Stimulated activated naive CD4-positive, alpha-beta T cell treated with Interleukin-2 at 50 U/mL for 16 hours (primary cell): ENCODE data around the gene GPR31.
"Not testable (repeated sequence)": the region's sequence is repeated elsewhere in the genome, so short reads cannot be mapped to it uniquely, and the experiment has no call there.

Source experiments
- DNase-seq: peaks from one replicate; lab custom pipeline; 2025; lab: John Stamatoyannopoulos, UW

GPR31 gene, protein sequence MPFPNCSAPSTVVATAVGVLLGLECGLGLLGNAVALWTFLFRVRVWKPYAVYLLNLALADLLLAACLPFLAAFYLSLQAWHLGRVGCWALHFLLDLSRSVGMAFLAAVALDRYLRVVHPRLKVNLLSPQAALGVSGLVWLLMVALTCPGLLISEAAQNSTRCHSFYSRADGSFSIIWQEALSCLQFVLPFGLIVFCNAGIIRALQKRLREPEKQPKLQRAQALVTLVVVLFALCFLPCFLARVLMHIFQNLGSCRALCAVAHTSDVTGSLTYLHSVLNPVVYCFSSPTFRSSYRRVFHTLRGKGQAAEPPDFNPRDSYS

DNA sequence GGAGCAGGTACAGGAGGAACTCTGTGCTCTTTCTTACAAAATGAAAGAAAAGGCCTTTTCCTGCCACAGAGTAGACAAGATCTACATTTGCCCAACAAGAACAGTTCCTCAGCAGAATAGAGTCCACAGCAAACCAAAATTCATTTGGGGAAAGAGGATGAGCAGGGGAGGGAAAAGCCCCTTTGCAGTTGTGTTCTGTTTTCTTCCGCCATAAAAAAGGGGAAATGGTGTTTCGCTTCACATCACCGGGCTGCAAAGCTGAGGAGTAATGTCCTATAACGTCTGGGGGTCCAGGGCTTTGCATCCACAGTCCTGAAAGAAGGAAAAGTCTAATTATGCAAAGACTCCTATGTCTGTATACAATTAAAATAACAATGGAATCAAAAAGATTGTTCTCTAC lies at the start of gene GPR31:
GPR31 (minus strand) TSS at position 118 of the 400 bp plus-strand sequence. CDS start 149 bp downstream, outside the sequence.
- no peak for DNase-seq

DNA sequence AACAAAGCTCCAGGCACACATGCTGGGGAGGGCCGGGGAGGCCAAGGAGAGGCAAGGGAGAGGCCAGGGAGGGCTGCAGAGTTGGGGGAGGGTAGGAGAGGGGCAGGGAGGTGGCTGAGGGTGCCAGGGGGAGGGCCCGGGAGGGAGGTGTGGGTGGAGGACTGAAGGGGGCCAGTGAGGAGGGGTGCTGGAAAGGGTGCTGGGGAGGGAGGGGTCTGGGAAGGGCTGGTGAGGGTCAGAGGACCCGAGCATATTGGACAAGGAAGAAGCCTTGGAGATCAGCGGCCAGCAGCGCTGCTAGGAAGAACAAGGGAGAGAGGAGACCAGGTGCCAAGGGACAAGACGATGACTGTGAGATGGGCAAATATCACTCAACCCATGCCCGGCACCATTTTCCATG lies 49.7 kb upstream of the GPR31 start:
- no peak for DNase-seq

DNA sequence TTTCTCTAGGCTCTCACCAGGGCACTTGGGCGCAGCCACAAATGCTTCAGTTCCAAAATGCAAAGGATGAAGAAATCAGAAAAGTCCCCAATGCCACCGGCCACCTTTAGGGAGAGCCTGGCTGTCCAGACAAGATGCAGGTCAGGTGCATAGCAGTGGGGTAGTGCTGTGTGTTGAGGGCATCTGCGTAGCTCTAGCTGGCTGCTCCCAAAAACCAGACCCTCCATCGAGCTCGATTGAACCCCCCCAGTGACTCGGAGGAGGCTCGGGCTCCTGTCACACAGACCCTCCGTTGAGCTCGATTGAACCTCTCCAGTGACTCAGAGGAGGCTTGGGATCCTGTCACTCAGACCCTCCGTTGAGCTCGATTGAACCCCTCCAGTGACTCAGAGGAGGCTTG lies 47.5 kb upstream of the GPR31 start:
- not testable (repeated sequence) for DNase-seq

DNA sequence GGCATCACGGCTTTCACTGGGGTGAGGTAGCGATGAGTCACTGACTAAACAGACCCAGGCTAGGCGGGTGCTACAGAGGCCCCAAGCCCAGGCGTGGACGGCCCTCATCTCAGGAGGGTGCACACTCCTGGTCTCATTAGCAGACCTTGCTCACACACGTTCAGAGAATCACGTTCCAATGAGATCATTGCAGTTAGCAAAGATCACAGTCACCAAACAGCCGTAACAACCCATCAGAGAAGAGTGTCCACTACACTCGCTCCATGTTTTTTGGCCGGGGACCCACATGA lies 46.2 kb upstream of the GPR31 start:
- DNase-seq: not testable (repeated sequence)

DNA sequence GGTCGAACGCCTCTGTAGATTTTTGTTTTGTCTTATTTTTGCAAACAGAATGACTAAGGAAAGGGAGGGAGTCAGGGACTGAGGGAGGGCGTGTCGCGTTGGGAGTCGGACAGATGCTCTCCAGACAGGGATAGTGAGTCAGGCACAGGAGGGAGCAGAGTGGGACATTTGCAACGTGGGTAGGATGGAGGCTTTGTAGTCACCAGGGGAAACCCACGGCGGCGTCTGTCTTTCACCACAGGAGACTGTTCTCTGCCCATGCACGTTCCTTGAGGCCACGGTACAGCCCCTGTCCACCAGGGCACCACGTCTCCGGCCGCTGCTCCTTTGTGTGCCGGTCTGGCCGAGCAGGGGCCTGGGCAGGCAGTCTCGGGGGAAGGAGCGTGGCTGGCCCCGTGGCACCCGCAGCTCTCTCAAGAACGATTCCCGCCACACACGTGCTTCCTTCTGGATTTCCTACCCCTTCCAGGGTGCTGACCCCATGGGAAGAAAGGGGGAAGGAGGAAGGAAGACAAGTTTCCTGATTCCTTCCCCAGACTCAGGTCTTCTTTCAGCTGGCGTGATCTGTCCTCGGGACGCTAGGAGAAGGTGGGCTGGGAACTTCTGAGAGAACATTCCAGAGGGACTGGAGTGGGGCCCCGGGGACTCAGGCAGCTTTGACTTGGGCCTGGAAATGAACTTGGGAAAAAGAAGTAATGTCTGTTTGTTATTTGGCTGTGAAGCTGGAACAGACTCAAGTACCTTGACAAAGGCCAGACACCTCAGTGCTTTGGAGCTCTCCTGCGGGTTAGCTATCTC lies 45.7 kb upstream of the GPR31 start:
- not testable (repeated sequence) for DNase-seq

DNA sequence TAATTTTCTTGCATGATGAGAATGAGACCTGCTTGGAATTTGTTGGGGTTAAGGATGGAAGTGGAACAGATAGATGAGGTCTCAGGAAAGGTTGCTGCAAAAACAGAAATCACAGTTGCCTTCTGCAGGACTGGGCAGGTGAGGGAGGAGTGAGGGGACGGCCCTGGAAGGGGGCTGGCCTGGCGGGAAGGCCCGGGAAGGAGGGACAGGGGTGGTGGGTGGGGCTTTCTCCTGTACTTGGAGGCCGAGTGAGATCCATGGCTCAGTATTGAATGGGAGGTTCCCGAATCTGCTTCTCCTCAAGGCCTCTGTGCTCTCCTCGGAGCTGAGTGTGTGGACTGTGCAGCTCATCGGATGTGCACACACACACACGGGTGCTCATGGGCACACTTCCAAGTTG lies 44.8 kb upstream of the GPR31 start:
- not testable (repeated sequence) for DNase-seq

DNA sequence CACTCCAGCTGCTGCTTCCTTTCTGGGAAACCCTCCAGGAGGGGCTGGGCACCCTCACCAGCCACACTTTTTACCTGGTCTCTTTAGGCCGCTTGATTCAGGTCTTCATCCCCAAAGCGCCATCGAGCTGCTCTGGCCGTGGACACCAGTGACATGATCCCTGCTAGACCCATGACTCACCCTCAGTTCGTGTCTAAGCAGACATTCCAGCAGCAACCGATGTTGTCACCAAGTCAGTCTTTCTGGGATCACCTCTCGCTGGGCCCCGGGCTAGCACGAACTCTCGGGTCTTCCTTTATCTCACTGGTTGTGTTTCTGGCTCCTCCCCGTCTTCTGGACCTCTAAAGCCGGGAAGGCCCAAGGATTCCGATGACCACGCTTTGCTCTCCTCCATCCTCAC lies 43.0 kb upstream of the GPR31 start:
- no peak for DNase-seq

DNA sequence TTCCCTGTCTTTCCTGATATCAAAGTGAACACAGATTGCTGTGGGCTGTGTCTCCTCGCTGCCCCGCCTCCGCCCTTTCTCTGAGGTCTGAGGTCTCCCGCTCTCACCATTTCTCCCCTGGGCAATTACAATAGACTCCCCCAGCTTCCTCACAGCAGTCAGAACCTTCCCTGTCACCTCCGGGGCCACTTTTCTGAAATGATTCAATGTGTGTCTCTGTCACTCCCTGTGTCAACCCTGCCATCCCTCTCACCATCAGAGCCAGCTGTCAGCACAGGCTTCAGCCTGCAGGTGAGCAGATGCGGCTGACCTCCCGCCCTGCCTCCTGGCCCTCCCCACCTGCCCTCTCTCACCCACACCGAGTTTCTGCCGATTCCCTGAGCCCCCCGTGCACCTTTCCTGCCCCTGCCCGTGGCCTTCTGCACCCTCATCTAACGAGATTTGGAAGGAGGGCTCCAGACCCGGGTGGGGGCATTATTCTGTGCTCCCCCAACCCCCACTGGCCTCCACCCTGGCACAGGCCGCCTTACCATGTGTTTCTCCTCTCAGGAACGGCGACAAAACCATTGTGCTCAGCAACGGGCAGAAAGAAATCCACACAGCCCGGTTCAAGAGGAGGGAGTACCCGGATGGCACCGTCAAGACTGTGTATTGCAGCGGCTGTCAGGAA lies 38.3 kb upstream of the GPR31 start:
- not testable (repeated sequence) for DNase-seq

DNA sequence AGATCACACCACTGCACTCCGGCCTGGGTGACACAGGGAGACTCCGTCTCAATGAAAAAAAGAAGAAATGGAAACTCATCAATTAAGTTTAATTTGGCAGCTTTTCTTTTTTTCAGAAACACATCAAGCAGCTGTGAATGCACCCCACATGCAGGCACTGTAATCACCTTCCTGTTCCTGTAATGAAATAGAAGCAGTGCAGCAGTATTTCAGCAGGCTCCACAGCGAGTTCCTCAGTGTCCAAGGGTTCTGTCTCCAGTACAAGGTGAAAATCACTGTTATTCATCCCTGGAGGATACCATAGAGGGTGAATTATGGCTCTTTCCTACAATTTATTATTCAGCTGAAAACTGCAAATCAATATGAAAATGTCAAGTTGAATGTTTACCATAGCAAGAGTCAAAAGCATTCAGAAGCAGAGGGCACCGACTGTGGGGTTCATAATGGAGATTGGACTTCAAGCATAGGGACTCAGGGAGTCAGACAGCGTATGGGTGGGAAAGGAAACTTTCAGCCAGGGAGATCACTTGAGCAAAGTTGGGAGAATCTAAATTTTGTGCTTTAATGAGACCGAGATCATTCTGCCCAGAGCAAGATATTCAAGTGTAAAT lies 35.8 kb upstream of the GPR31 start:
- DNase-seq: not testable (repeated sequence)

DNA sequence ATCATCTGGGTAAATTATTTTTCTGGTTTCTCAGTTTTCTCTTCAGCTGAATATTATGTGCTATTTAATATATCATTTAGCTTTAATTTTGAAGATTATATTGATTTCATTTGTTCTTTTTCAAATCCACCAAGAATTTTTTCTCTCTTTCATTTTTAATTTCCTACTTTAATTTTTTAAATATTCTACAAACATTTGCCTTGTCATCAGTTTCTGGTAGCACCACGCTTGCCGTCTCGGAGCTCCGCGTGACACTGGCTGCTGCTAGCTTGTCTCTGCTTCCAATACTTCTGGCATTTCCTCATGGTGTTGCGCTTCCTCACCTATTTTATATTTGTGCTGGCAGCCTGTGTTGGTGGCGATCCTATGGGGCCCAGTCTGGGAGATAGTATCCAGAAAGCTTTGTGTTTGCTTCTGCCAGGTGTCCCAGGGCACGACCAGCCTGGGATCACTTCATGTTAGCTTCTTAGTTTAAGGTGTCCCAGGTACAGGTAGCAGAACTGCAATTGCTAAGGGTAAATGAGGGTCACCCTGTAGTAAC lies 33.3 kb upstream of the GPR31 start:
- DNase-seq: not testable (repeated sequence)

DNA sequence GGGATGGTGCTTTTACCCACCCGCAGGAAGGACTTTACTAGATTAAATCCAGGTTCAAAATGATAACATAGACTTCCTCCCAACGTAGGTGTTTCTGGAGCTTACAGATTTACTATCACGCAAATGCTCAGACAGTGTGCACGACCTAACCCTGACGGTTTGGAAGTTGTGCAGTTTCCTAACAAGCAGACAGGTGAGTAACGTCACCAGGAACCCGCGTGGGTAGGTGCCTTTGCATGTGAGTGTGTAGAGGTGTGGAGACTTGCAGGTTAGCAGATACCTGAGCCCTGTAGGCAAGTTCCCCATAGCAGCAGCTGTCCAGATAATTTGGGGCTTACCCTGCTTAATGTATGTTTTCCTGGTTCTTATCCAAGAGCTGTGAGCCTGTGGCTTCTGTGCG lies 29.5 kb upstream of the GPR31 start:
- DNase-seq: not testable (repeated sequence)

DNA sequence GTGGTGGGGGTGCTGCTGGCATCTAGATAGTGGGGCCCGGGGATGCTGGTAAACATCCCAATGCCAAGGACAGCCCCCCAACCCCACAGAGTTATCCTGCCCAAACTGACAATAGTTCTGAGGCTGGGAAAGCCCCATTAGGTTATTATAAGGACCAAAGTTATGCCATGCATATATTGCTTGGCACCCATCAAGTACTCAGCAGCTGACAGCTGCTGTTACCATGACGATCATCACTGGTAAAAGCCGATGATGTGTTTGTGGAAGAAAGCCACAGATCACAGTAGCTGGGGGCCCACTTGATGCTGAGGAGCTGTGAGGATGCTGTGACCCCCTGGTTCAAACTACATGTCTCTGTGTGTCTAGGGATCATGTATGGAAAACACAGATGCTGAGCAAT lies 27.3 kb upstream of the GPR31 start:
- not testable (repeated sequence) for DNase-seq

DNA sequence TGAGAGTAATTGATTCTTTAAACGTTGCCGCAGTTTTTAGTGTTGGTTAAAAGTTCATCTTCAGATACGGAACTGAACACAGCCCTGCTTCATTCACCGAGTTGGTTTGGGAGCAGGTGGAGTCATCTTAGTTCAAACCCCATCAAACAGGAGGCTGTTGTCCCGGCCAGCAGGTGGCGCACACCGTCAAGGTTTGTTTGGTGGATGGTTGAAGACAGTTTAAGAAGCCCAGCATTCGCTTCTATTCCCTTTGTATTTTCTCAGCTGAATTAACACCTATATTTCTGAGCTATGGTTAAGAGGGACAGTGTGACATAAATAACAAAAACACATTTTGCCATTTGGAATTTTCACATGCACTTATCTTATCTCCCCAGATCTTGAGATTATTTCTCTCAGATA lies 25.1 kb upstream of the GPR31 start:
- not testable (repeated sequence) for DNase-seq

DNA sequence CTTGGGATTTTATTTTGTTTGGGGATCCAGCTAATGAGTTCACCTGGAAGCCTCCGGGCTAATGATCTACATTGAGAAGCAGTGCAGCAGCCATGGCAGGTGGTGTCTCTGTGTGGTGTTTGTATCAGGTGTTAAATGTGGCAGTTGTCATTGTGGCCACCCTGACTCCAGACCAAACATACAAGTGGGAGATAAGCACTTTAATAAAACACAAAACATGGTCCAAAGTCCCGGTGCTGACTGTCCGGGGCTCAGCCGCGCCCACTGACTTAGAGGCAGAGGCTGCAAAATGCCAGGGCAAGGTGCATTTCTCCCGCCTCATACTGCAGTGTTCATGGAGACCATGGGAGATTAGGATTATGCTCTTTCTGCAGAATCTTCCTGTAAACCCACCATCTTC lies 23.6 kb upstream of the GPR31 start:
- not testable (repeated sequence) for DNase-seq

DNA sequence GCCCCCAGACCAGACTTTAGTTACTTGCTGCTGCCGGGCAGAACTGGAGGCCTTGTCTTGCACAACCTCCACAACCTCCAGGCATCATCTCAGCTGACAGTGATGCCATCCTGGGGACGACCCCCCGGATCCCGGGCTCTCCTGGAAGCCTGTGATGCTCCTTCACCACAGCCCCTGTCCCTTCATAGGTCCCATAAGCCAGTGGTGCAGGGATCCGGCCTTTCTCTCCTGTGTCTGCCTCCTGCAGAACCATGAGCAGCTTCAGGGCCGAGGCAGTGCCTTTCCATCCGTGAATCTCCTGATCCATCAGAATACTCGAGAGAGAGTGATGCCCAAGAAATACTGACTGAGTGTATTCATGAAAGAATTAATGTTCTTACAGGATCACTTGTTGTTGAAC lies 22.3 kb upstream of the GPR31 start:
- DNase-seq: not testable (repeated sequence)

DNA sequence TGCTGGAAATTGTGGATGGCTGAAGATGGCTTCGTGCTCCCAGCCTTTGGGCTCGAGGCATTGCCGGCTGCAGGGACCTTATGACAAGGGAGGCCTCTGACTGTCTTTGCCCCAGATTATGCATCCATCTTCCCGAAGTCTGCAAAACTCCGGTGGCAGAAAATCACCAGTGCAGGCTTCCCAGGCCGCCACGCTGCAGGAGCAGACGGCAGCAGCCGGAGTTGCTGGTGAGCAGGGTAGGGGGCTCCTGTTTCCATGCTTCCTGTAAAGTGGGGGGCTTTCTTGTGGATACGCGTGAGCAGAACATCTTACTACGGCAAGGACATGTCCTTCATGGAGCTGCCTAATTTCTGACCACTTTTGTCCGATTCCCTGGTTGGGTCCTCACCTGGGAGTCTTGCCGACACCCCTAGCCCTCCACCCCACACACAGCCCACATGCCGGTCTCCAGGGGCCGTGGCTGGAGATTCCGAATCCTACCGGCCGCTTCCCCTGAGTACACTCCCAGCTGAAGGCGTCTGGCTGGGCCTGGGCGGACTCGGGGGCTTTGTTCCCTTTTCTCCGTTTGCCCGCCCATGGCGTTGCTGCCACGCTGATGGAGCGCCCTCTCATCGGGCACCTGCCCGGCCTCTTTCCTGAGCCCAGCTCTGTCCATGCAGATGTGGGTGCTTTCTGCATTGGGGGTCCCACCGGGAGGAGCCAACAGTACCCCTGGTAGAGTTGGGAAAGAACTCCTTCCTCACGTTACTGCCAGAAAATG lies 21.3 kb upstream of the GPR31 start:
- not testable (repeated sequence) for DNase-seq

DNA sequence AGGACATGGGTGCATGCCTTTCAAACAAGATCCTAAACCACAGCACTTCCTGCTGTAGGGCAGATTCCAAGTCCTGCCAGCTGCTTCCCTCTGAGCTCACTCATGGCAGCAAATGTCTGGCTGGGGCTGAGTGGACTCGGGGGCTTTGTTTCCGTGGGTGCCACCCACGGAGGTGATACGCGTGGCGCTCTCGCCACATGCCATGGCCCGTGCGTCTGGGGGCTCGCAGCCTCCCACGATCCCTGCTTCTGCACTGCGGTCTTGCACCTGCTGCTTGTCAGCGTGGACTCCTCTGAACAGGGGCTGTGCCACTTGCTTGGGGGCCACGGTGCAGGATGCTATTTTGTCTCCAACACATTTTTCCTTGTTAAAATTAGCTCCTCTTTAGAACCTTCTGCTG lies 19.5 kb upstream of the GPR31 start:
- DNase-seq: not testable (repeated sequence)

DNA sequence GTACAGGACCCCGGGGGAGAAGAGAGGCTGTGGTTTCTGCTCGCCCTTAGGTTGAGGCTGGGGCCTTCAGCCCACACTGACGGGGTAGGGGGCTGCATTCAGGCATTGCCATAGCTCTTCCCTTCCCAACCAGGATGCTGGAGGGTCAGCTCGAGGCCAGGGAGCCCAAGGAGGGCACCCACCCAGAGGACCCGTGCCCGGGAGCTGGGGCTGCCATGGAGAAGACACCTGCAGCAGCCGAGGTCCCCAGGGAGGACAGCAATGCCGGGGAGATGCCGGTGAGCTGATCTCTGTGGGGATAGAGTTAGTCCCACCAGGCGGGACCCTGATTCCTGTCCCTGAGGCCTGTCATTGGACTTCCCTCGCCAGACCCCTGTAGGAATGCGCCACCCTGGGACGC lies 14.2 kb upstream of the GPR31 start:
- not testable (repeated sequence) for DNase-seq

DNA sequence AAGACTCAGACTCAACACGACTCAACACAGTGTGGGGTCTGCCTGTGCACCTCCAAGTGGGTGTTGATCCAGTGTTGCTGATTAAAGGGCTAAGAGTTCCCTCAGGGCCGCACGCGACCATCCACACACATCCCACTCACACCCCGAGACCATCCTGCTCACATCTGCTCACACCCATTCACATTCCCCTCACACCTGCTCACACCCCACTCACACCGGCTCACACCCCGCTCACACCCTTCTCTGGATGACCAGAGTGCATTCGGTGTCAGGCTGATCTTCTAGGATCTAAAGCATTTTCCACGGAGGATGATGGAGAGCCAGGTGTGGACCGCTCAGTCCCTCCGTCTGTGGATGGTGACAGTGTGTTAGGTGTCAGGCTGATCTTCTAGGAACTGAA lies 13.5 kb upstream of the GPR31 start:
- not testable (repeated sequence) for DNase-seq

DNA sequence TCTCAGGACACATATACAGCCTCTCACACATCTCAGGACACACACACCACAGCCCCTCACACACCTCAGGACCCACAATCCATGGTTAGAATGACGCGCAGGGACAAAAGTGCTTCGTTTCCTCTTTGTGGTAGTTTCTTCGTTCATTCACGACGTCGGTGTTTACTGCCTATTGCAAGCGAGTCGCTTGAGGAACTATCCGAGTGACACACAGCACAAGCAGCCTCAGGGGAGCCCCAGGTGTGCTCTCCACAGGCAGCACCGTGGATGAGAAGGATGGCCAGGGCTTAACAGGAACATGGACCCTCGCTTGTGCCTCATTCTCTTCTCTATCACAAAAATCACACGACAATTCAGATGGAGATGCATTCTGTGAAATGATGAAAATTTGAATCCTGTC lies 12.1 kb upstream of the GPR31 start:
- DNase-seq: not testable (repeated sequence)

DNA sequence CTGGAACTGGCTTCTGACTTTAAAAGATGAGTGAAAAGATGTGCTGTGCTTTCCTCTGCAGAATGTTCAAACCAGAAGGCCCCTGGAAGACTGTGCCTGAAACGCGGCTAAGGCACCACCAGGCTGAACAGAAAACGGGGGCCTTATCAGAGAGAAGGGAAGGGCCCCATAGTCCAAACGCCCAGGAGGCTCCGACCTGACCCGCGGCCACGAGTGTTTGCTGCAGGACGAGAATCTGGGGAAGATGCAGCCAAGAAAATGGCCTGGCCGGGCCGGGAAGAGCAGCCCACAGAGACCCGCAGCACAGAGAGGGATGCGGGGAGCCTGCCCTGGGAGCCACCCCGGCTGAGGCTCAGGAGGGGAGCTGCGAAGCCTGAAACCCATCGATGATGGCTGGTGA lies 10.5 kb upstream of the GPR31 start:
- not testable (repeated sequence) for DNase-seq
